Hepatocyte (in vitro differentiated cells): ENCODE measurements around the gene CACNG6. TPM values are rescaled to one million over a fixed set of nuclear protein-coding genes. Genes with fewer than 3 reads are reported as not detected.

Source experiments
- DNase-seq: peaks from one replicate; pipeline ENCODE4 v3.0.0-alpha.2; 2016; ENCODE audit warnings: low spot score
- H2AFZ ChIP-seq: fragments of 200-600 bp; sonication (generic); 2 replicates; pipeline ENCODE4 v1.6.0; 2016; ENCODE audit warnings: antibody characterized with exemption, mild to moderate bottlenecking
- H3K27ac ChIP-seq: fragments of 200-600 bp; sonication (generic); 2 replicates; pipeline ENCODE4 v1.5.1; 2016; ENCODE audit warnings: mild to moderate bottlenecking
- H3K27me3 ChIP-seq: fragments of 200-600 bp; sonication (generic); 2 replicates; pipeline ENCODE4 v1.6.1; 2016
- H3K36me3 ChIP-seq: fragments of 200-600 bp; sonication (generic); replicated peaks from 2 replicates; pipeline ENCODE4 v1.5.1; 2016; ENCODE audit warnings: low read depth; ENCODE audit not compliant: insufficient read depth
- H3K4me1 ChIP-seq: fragments of 200-600 bp; sonication (generic); 2 replicates; pipeline ENCODE4 v1.5.1; 2016; ENCODE audit warnings: mild to moderate bottlenecking, moderate library complexity; ENCODE audit not compliant: insufficient read depth
- H3K4me2 ChIP-seq: fragments of 200-600 bp; sonication (generic); 2 replicates; pipeline ENCODE4 v1.6.0; 2016
- H3K4me3 ChIP-seq: fragments of 200-600 bp; sonication (generic); 2 replicates; pipeline ENCODE4 v1.5.1; 2016; ENCODE audit warnings: mild to moderate bottlenecking
- H3K79me2 ChIP-seq: fragments of 200-600 bp; sonication (generic); 2 replicates; pipeline ENCODE4 v1.6.0; 2017; ENCODE audit warnings: mild to moderate bottlenecking
- H3K9me2 ChIP-seq: fragments of 200-600 bp; sonication (generic); replicated peaks from 2 replicates; pipeline ENCODE4 v1.6.0; 2017; ENCODE audit warnings: mild to moderate bottlenecking; ENCODE audit not compliant: insufficient read depth
- H3K9me3 ChIP-seq: fragments of 200-600 bp; sonication (generic); 2 replicates; pipeline ENCODE4 v1.5.1; 2016; ENCODE audit warnings: low read depth, mild to moderate bottlenecking
- H4K20me1 ChIP-seq: fragments of 200-600 bp; sonication (generic); 2 replicates; pipeline ENCODE4 v1.6.0; 2016; ENCODE audit warnings: mild to moderate bottlenecking; ENCODE audit not compliant: insufficient read depth, poor library complexity, severe bottlenecking
- EZH2 ChIP-seq: fragments of 200-600 bp; sonication (generic); IDR thresholded peaks from 2 replicates; pipeline ENCODE4 v1.6.1; 2016; ENCODE audit warnings: antibody characterized with exemption, mild to moderate bottlenecking, borderline replicate concordance
- EZH2phosphoT487 ChIP-seq: fragments of 200-600 bp; sonication (generic); IDR thresholded peaks from one replicate; pipeline ENCODE4 v1.6.1; 2018; ENCODE audit warnings: antibody characterized with exemption, mild to moderate bottlenecking, low read depth, moderate library complexity; ENCODE audit not compliant: unreplicated experiment, severe bottlenecking
- WGBS: methylation state at CpG from one replicate; pipeline ENCODE4 v1.1.6; 2016; ENCODE audit warnings: low lambda C conversion rate; ENCODE audit errors: missing lambda C conversion rate; 5-methylcytosine and 5-hydroxymethylcytosine counted together
- polyA plus RNA-seq: library from polyadenylated mRNA; unstranded; fragments of >200 nt; fragmentation: Nextera tagmentation; extraction: Ambion mirVana; gene quantifications from 2 replicates; pipeline ENCODE4 v1.2.1, GENCODE V29; 2016
- total RNA-seq: library from RNA; depleted of rRNA; stranded (reverse); fragments of >200 nt; gene quantifications from 2 replicates; pipeline ENCODE4 v1.2.3, GENCODE V29; 2014
- TF ChIP-seq, protein P1 (sequence below): fragments of 200-600 bp; sonication (generic); IDR thresholded peaks from 2 replicates; pipeline ENCODE4 v1.5.1; 2016; ENCODE audit warnings: antibody characterized with exemption, mild to moderate bottlenecking; ENCODE audit not compliant: poor library complexity

Gene CACNG6
- total and polyA plus RNA-seq, 2 experiments from 2014 or later: 0.23 TPM; not detected in 1

DNA sequence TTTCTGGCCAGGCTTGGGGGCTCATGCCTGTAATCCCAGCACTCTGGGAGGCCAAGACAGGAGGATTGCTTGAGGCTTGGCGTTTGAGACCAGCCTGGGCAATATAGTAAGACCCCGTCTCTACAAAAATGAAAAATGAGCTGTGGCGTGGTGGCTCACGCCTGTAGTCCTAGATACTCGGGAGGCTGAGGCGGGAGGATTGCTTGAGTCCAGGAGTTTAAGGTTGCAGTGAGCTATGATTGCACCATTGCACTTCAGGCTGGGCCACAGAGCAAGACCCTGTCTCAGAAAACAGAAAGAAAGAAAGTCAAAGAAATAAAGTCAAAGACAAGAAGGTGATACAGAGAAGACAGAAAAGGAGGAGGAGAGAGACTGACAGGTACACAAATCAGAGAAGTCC is 2.5 kb upstream of the CACNG6 start:
- TF ChIP-seq, protein P1, sequence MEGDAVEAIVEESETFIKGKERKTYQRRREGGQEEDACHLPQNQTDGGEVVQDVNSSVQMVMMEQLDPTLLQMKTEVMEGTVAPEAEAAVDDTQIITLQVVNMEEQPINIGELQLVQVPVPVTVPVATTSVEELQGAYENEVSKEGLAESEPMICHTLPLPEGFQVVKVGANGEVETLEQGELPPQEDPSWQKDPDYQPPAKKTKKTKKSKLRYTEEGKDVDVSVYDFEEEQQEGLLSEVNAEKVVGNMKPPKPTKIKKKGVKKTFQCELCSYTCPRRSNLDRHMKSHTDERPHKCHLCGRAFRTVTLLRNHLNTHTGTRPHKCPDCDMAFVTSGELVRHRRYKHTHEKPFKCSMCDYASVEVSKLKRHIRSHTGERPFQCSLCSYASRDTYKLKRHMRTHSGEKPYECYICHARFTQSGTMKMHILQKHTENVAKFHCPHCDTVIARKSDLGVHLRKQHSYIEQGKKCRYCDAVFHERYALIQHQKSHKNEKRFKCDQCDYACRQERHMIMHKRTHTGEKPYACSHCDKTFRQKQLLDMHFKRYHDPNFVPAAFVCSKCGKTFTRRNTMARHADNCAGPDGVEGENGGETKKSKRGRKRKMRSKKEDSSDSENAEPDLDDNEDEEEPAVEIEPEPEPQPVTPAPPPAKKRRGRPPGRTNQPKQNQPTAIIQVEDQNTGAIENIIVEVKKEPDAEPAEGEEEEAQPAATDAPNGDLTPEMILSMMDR: no peak
- TF ChIP-seq EZH2: no peak
- no peak for TF ChIP-seq EZH2phosphoT487
- Histone ChIP-seq H3K4me3 (no peak overlapping the region), H3K27me3 (peaks cover 7% of the 10 kb centered on the region), H3K79me2 (no peaks in the 10 kb centered on the region), H2AFZ (no peak overlapping the region), H3K4me2 (no peak overlapping the region), H3K9me2 (no peaks in the 10 kb centered on the region), H3K27ac (no peak overlapping the region), H3K36me3 (no peaks in the 10 kb centered on the region), H3K4me1 (peaks cover 4% of the 10 kb centered on the region), H3K9me3 (no peaks in the 10 kb centered on the region), H4K20me1 (no peaks in the 10 kb centered on the region)
- DNase-seq: no peak
- 94% methylated on average over 6 of the region's 6 CpGs for WGBS

DNA sequence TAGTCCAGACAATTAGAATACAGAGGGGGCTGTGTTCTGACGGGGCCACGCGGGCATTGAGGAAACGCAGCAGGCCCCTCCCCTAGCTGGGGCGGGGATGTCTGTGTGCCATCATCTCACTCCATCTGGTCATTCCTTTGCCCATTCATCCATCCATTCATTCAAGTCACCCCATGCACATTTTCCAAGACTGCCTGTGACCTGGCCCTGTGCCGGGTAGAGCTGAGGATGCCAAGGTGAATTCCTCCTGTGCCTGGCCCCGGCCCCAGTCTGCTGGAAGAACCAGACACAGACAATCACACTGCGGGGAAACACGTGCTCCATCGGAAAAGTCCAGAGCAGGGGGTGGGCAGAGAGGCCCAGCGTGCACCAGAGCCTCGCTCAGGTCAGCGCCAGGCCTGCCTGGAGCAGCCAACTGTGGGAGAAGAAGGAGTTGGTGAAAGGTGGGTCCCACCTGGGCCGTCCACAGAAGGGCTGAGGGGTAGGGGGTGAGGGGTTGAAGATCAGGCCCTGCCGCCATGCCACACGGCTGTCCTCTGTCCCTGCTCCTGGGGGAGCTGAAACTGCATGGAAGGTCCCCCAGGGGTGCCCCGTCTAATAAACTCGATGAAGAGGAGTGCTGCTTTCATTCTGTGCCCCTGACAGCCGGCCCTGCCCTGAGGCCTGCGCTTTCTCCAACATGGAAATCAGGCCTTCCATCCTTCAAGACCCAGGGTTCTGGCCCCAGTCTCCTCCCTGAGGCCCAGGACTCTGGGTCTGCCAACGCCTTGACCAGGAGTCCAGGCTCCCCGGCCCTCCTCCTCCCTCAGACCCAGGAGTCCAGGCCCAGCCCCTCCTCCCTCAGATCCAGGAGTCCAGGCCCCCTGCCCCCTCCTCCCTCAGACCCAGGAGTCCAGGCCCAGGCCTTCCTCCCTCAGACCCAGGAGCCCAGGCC is 1.6 kb upstream of the CACNG6 start:
- no peak overlapping the region for H3K4me3 ChIP-seq
- no peaks in the 10 kb centered on the region for H3K9me3 ChIP-seq
- DNase-seq: no peak
- no peak overlapping the region for H2AFZ ChIP-seq
- no peaks in the 10 kb centered on the region for H3K36me3 ChIP-seq
- H3K4me2 ChIP-seq: no peak overlapping the region
- H3K79me2 ChIP-seq: no peaks in the 10 kb centered on the region
- H4K20me1 ChIP-seq: no peaks in the 10 kb centered on the region
- H3K27me3 ChIP-seq: peaks cover 7% of the 10 kb centered on the region
- TF ChIP-seq EZH2phosphoT487 (no peak), EZH2 (no peak)
- TF ChIP-seq, protein P1: no peak
- WGBS: 80% methylated on average over 19 of the region's 22 CpGs
- peaks cover 4% of the 10 kb centered on the region for H3K4me1 ChIP-seq
- no peak overlapping the region for H3K27ac ChIP-seq
- H3K9me2 ChIP-seq: no peaks in the 10 kb centered on the region

DNA sequence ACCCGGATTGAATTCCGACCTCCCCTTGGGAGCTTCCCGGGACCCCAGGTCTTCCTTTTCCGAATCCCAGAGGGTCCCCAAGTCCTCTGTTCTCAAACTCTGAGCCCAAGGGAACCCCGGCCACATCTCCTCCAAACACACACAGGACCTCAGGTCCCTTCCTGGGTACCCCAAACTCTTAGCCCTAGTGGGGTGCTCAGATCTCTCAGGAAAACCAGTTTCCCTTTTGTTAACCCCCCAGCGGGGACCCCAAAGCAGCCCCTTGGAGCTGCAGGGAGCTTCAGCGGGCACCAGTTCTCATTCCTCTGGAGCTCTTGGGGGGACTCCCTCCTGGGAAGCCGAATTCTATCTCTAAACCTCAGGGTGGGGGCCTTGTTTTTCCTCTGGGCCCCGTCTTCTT is 774 bp downstream of the CACNG6 start:
- H3K27me3 ChIP-seq: peaks cover 8% of the 10 kb centered on the region
- no peak overlapping the region for H3K4me2 ChIP-seq
- H2AFZ ChIP-seq: no peak overlapping the region
- 90% methylated on average over 9 of the region's 9 CpGs for WGBS
- TF ChIP-seq EZH2: no peak
- TF ChIP-seq, protein P1: no peak
- no peak for TF ChIP-seq EZH2phosphoT487
- no peaks in the 10 kb centered on the region for H3K9me2 ChIP-seq
- peaks cover 4% of the 10 kb centered on the region for H3K4me1 ChIP-seq
- H3K36me3 ChIP-seq: no peaks in the 10 kb centered on the region
- H3K9me3 ChIP-seq: no peaks in the 10 kb centered on the region
- H4K20me1 ChIP-seq: no peaks in the 10 kb centered on the region
- no peak for DNase-seq
- H3K27ac ChIP-seq: no peak overlapping the region
- H3K79me2 ChIP-seq: no peaks in the 10 kb centered on the region
- H3K4me3 ChIP-seq: no peak overlapping the region
